HG02938 (cell line): ENCODE measurements around the gene JAZF1.
"Not testable (repeated sequence)": the region's sequence is repeated elsewhere in the genome, so short reads cannot be mapped to it uniquely, and the experiment has no call there.

Source experiments
- ATAC-seq: cut with Tn5 transposase; IDR thresholded peaks from one replicate; pipeline ENCODE4 v1.9.1; 2021; ENCODE audit warnings: mild to moderate bottlenecking, moderate library complexity; ENCODE audit not compliant: unreplicated experiment

Gene JAZF1

GRCh38 chr7:27860800-27861199 is 319.8 kb downstream of the JAZF1 start:
- no peak for ATAC-seq

- not testable (repeated sequence) for ATAC-seq
These were observed 323.7 kb downstream of the JAZF1 start for GRCh38 chr7:27856703-27857485.

GRCh38 chr7:27850531-27850930 is 330.1 kb downstream of the JAZF1 start:
- no peak for ATAC-seq

- no peak for ATAC-seq
These were observed 334.2 kb downstream of the JAZF1 start for GRCh38 chr7:27846388-27846787.

- no peak for ATAC-seq
These were observed 336.9 kb downstream of the JAZF1 start for GRCh38 chr7:27843584-27844305.

GRCh38 chr7:27842851-27843250 is 337.7 kb downstream of the JAZF1 start:
- ATAC-seq, result no peak

- ATAC-seq, result no peak
These were observed 338.4 kb downstream of the JAZF1 start for GRCh38 chr7:27842094-27842692.

GRCh38 chr7:27840760-27841364 is 339.7 kb downstream of the JAZF1 start:
- no peak for ATAC-seq

GRCh38 chr7:27840313-27840712 is 340.3 kb downstream of the JAZF1 start:
- ATAC-seq, result no peak

- no peak for ATAC-seq
These were observed 341.5 kb downstream of the JAZF1 start for GRCh38 chr7:27839099-27839498.

GRCh38 chr7:27836536-27836935 is 344.1 kb downstream of the JAZF1 start:
- ATAC-seq, result no peak

- no peak for ATAC-seq
These were observed 345.2 kb downstream of the JAZF1 start for GRCh38 chr7:27835376-27835775.

- ATAC-seq, result no peak
These were observed 346.2 kb downstream of the JAZF1 start for GRCh38 chr7:27834179-27834921.

GRCh38 chr7:27826357-27826756 is 354.2 kb downstream of the JAZF1 start:
- ATAC-seq, result no peak

GRCh38 chr7:27825891-27826290 is 354.7 kb downstream of the JAZF1 start:
- ATAC-seq, result no peak

- no peak for ATAC-seq
These were observed 358.4 kb downstream of the JAZF1 start for GRCh38 chr7:27822245-27822644.

GRCh38 chr7:27812706-27813105 is 367.9 kb downstream of the JAZF1 start:
- ATAC-seq, result no peak

GRCh38 chr7:27810186-27810585 is 370.4 kb downstream of the JAZF1 start:
- ATAC-seq, result no peak

GRCh38 chr7:27808626-27809025 is 372.0 kb downstream of the JAZF1 start:
- ATAC-seq, result no peak

GRCh38 chr7:27804139-27804538 is 376.5 kb downstream of the JAZF1 start:
- no peak for ATAC-seq

- ATAC-seq, result no peak
These were observed 377.6 kb downstream of the JAZF1 start for GRCh38 chr7:27802999-27803398.
